Stomach (tissue), 4 donors: Measurements from ENCODE around the gene ARID1B.

Source experiments
- CTCF ChIP-seq, 7 experiments: fragments of 450-650 bp in 4 of 7; fragments of 200-600 bp in 3 of 7; sonication (generic) in 3 of 7; IDR thresholded peaks; one replicate each; pipeline ENCODE4 v1.5.1; 2016 to 2019; ENCODE audit warnings: antibody characterized with exemption in 7 of 7, control low read depth in 2 of 7, mild to moderate bottlenecking in 1 of 7
- POLR2A ChIP-seq, 4 donors: fragments of 450-650 bp; IDR thresholded peaks; one replicate each; pipeline ENCODE4 v1.6.1; 2016; ENCODE audit warnings: antibody characterized with exemption in 4 of 4, control low read depth in 2 of 4, mild to moderate bottlenecking in 1 of 4, moderate library complexity in 1 of 4
- POLR2AphosphoS5 ChIP-seq, 3 donors: sonication (generic); formaldehyde crosslinking; IDR thresholded peaks; one replicate each; pipeline ENCODE4 v1.6.1; 2016; ENCODE audit warnings: antibody characterized with exemption in 3 of 3

GRCh38 chr6:156814036-156814581 is 36.9 kb downstream of the ARID1B start:
- TF ChIP-seq CTCF (IDR thresholded peaks at IDR 0.05) (no peak), POLR2AphosphoS5 (IDR thresholded peaks at IDR 0.05) (no peak), POLR2A (IDR thresholded peaks at IDR 0.05) (no peak)
